HG02759 (cell line): Measurements from ENCODE around the gene CCNB1.
"Not testable (repeated sequence)": the region's sequence is repeated elsewhere in the genome, so short reads cannot be mapped to it uniquely, and the experiment has no call there.

ENCODE experiments used
- ATAC-seq: cut with Tn5 transposase; IDR thresholded peaks from one replicate; pipeline ENCODE4 v1.9.1; 2021; ENCODE audit warnings: mild to moderate bottlenecking, moderate library complexity; ENCODE audit not compliant: unreplicated experiment

The CCNB1 gene

DNA sequence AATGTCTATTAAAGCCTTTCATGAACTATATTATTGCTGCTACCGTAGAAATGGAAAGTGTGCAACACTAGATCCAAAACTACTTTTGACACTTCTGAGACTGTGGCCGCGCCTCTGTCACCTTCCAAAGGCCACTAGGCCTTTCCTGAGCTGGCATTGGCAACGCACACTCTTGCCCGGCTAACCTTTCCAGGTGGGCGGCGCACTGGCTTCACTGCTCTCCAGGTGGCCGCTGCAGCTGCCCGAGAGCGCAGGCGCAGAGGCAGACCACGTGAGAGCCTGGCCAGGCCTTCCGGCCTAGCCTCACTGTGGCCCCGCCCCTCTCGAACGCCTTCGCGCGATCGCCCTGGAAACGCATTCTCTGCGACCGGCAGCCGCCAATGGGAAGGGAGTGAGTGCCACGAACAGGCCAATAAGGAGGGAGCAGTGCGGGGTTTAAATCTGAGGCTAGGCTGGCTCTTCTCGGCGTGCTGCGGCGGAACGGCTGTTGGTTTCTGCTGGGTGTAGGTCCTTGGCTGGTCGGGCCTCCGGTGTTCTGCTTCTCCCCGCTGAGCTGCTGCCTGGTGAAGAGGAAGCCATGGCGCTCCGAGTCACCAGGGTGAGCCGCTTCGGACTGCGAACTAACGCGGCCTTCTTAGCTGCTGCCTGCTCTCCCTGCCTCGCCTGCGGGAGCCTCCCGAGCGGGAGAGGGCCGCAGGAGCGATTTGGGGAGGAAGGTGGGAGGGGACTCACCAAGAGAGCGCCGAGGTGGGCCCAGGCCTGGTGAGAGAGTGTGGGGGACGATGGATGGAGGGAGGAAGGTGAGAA, at the start of gene CCNB1:
CCNB1 (plus strand) TSS at position 465 of the 807 bp plus-strand sequence; CDS start at position 578, 113 bp downstream.
- ATAC-seq, result peak; percentile 99

DNA sequence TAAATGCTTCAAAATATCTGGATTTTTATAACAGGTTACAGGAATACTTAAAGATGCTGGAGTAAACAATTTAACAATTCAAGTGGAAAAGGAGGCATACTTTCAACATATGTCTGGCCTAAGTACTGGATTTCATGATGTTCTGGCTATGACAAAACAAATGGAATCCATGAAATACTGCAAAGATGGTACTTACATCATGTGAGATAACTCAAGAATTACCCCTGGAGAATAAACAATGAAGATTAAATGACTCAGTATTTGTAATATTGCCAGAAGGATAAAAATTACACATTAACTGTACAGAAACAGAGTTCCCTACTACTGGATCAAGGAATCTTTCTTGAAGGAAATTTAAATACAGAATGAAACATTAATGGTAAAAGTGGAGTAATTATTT, 37.5 kb upstream of the CCNB1 start:
- ATAC-seq, result no peak

DNA sequence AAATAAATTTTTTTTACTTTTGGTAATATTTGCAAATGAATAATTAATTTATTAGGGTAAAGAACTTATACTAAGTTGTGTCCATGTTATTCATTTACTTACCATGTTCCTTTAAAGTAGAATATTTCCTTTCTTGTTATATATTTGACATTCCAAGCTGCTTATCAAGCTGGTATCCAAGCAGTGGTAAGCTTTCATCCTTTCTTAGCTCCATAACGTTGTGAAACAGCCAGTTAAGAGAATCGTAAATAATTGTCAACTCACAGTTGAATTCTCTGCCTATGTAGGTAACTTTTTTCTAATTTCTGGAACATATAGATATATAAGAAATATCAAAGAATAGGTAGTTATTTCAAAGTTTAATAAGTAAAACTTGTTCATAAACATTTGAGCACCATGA, 36.7 kb upstream of the CCNB1 start:
- ATAC-seq, result no peak

DNA sequence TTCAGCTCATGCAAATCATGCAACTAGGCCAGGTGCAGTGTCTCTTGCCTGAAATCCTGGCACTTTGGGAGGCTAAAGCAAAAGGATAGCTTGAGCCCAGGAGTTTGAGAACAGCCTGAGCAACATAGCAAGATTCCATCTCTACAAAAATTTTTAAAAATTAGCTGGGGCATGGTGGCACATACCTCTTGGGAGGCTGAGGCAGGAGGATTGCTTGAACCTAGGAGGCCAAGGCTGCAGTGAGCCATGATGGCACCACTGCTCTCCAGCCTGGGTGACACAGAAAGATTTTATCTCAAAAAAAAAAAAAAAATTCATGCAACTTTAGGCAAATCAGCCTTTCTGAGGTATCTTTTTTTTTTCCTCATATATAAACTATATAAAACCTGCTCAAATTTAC, 35.6 kb upstream of the CCNB1 start:
- ATAC-seq, result no peak

DNA sequence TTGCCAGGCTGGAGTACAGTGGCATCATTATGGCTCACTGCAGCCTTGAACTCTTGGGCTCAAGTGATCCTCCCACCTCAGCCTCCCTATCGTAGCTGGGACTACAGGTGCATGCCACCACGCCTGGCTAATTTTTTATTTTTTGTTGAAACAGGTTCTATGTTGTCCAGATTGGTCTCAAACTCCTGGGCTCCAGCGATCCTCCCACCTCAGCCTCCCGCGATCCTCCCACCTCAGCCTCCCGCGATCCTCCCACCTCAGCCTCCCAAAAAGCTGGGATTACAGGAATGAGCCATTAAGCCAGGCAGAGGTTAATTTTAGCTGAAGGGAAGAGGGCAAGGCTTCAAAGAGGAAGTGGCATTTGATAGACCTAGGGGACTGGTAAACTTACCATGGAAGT, 32.8 kb upstream of the CCNB1 start:
- no peak for ATAC-seq

DNA sequence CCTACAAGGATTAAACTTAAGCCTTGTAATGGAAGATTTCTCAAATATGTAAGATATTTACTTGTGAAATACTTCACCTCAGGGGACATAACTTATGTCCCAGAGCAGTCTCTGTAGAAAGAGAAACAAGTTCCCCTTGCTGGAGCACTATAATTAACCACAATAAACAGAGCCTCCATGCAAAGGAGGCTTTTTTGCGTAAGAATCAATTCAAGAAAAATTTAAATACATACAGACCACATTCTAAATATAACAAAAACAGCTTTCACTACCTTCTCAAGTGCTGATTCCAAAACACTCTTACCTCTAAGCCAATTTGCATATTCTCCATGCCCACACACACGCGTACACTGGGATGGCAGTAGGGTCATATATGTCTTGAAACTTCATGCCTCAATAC, 30.7 kb upstream of the CCNB1 start:
- ATAC-seq, result peak; percentile 92

DNA sequence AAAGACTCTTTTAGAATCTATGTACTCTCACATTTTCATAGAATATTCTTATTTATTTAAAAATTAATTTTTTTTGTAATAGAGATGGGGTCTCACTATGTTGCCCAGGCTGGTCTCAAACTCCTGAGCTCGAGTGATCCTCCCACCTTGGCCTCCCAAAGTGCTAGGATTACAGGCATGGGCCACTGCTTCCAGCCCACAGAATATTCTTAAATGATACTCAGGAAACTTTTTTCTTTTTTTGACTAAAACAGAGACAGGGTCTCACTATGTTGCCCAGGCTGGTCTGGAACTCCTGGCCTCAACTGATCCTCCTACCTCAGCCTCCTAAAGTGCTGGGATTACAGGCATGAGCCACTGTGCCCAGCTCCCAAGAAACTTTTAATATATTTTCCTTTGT, 29.7 kb upstream of the CCNB1 start:
- ATAC-seq, result not testable (repeated sequence)

DNA sequence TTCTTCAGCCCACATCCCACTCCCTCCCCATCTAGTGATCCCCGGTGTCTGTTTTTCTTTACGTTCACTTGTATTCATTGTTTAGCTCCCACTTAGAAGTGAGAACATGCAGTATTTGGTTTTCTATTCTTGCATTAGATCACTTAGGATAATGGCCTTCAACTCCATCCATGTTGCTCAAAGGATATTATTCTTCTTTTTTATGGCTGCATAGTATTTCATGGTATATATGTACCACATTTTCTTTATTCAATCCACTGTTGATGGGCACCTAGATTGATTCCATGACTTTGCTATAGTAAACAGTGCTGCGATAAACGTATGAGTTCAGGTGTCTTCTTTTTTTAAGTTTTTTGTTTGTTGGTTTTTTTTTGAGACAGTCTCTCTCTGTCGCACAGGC, 29.1 kb upstream of the CCNB1 start:
- ATAC-seq, result no peak

DNA sequence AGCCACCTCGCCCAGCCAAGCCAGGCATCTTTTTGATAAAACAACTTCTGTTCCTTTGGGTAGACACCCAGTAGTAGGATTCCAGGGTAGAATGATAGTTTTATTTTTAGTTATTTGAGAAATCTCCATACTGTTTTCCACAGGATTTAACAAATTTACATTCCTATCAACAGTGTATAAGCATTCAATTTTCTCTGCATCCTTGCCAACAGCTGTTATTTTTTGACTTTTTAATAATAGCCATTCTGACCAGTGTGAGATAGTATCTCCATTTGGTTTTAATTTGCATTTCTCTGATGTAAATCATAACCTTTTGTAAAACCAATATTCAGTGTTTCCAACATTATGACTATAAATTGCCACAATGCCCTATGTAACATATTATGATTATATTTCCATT, 28.2 kb upstream of the CCNB1 start:
- ATAC-seq, result no peak

DNA sequence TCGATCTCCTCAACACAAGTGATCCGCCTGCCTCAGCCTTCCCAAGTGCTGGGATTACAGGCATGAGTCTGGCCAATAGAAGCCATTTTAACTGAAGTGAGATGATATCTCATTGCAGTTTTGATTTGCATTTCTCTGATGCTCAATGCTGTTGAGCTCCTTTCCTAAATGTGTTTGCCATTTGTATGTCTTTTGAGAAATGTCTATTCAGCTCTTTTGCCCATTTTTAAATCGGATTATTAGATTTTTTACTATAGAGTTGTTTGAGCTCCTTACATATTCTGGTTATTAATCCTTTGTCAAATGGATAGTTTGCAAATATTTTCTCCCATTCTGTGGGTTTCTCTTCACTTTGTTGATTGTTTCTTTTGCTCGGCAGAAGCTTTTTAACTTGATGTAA, 26.7 kb upstream of the CCNB1 start:
- ATAC-seq, result not testable (repeated sequence)

DNA sequence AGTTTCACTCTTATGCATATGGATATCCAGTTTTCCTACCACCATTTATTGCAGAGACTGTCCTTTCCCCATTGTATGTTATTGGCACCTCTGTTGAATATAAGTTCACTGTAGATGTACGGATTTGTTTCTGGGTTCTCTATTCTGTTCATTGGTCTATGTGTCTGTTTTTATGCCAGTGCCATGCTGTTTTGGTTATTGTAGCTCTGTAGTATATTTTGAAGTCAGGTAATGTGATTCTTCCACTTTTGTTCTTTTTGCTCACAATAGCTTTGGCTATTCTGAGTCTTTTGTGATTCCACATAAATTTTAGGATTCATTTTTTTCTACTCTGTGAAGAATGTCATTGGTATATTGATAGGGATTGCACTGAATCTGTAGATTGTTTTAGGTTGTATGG, 26.1 kb upstream of the CCNB1 start:
- no peak for ATAC-seq

DNA sequence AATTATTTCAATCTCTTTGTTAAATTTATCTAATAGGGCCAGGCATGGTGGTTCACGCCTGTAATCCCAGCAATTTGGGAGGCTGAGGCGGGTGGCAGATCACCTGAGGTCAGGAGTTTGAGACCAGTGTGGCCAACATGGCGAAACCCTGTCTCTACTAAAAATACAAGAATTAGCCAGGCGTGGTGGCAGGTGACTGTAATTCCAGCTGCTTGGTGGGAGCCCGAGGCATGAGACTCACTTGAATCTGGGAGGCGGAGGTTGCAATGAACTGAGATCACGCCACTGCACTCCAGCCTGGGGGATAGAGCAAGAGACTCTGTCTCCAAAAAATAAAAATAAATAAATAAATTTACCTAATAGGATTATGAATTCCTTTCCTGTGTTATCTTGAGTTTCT, 18.4 kb upstream of the CCNB1 start:
- ATAC-seq, result not testable (repeated sequence)

DNA sequence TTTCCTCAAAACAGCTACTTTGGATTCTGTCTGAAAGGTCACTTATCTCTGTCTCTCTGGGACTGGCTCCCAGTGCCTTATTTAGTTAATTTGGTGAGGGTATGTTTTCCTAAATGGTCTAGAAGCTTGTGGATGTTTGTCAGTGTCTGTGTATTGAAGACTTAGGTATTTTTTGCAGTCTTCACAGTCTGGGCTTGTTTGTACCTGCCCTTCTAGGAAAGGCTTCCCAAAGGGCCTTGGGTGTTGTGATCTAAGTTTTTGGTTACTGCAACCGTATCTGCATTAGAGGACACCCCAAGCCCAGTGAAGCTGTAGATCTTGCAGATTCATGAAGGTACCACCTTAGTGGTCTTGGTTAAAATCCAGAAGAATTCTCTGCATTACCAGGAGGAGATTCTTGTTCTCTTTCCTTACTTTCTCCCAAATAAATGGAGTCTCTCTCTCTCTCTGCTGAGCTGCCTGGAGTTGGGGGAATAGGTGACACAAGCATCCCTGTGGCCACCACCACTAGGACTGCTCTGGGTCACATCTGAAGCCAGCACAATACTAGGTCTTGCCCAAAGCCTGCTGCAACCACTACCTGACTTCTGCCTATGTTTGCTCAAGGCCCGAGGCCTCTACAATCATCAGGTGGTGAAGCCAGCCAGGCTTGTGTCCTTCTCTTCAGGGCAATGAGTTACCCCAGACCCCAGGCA, 17.8 kb upstream of the CCNB1 start:
- no peak for ATAC-seq

DNA sequence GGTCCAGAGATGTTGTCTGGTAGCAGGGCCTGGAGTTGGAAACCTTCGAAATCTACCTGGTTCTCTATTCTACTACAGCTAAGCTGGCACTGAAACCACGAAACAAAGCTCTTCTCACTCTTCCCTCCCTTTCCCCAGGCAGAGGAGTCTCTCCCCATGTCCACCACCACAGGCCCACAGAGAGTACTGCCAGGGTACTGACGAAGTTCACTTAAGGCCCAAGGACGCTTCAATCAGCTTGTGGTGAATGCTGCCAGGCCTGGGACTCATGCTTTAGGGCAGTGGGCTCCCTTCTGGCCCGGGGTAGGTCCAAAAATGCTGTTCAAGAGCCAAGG, 17.3 kb upstream of the CCNB1 start:
- no peak for ATAC-seq

DNA sequence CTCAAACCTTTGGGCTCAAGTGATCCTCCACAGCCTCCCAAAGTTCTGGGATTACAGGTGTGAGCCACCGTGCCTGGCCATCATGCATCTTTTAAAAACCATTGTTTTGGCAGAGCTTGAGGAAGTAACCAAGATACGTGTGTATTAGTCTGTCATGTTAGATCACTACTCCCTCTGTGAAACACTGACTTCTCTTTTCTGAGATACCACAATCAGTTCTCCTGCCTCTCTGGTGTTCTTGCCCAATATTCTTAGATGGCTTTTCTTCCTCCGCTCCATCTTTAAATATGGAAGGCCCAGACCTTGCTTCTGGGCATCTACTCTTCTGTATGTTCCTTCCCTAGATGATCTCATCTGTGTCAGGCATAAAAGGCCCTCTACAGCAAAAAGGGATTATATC, 14.2 kb upstream of the CCNB1 start:
- ATAC-seq, result no peak

DNA sequence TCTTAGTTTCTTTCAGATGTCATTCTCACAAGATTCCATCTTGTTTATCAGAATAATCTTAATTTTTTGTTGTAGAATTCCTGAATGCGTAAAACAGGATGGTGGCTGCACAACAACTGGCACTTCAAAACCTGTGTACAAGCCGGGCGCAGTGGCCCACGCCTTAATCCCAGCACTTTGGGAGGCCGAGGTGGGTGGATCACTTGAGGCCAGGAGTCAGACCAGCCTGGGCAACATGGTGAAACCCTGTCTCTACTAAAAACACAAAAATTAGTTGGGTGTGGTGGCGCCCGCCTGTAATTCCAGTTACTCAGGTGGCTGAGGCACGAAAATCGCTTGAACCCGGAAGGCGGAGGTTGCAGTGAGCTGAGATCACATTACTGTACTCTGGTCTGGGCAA, 10.5 kb upstream of the CCNB1 start:
- ATAC-seq, result no peak

DNA sequence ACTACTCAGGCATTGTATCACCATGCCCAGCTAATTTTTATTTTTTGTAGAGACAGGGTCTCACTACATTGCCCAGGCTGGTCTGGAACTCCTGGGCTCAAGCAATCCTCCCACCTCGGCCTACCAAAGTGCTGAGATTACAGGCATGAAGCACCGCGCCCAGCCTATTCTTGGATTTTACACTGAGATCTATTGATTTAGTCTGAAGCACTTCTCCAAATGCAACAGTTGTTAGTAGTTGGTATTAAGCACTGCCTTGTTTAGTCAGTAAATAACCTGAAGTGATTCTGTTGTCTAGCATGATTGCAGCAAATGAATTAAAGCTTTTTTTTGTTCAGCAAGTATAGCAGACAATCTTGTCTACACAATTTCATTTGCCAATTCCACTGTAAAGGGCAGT, 8.9 kb upstream of the CCNB1 start:
- ATAC-seq, result no peak

DNA sequence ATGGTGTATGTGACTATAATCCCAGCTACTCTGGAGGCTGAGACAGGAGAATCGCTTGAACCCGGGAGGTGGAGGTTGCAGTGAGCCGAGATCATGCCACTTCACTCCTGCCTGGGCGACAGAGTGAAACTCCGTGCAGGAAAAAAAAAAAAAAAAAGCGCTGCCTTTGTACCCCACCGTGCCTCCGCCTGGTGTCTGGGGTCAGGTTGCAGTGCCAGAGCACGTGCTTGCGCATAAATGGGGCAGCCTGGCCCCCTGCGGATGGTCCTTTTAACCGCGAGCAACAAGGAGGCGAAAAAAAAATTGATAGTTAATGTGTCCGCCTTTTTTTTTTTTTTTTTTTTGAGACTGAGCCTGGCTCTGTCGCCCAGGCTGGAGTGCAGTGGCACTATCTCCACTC, 6.3 kb upstream of the CCNB1 start:
- no peak for ATAC-seq

DNA sequence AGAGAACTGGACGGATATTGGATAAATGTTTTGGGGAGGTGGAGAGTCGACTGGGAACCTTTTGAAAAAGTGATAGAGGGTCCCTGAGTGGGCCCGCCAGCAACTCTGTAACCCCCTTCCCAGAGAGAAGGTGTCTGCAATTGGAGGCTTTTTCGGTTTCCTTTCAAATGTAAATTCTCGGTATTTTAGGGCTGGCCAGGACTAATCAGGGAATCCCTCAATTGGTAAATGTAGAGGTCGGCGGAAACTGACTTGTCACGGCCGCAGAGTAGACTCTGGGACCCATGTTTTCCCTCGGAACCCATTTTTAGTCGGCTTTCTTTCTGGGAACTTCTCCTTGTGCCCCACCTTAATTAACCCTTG, 524 bp downstream of the CCNB1 start:
- no peak for ATAC-seq

DNA sequence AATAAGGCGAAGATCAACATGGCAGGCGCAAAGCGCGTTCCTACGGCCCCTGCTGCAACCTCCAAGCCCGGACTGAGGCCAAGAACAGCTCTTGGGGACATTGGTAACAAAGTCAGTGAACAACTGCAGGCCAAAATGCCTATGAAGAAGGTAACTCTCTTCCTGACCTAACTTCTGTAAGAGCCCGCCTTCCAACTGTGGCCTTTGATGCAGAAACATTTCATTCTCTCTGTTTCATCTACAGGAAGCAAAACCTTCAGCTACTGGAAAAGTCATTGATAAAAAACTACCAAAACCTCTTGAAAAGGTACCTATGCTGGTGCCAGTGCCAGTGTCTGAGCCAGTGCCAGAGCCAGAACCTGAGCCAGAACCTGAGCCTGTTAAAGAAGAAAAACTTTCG, 979 bp downstream of the CCNB1 start:
- ATAC-seq, result no peak

DNA sequence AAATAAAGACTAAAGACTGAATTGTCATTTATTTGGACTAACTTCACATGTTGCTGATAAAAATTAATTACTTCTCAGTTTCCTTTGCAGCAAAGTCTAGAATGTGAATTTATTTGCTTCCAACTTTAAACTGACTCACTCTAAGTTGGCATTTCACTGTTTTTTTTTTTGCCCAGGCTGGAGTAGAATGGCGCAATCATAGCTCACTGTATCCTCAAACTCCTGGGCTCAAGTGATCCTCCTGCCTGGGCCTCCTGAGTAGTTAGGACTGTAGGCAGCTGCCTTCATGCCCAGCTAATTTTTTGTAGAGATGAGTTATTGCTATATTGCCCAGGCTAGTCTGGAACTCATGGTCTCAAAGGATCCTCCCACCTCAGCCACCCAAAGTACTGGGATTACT, 3.5 kb downstream of the CCNB1 start:
- no peak for ATAC-seq

DNA sequence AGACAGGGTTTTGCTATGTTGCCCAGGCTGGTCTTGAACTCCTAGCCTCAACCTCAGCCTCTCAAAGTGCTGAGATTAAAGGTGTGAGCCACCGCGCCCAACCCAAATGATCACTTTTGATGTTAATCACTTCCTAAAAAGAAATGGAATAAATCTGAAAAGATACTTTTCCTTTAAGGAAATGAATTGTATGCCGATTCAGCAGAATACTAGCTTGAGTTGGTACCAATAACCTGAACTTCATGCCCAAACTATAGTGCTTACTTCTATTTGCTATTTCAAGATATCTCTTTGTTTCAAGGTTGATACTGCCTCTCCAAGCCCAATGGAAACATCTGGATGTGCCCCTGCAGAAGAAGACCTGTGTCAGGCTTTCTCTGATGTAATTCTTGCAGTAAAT, 4.0 kb downstream of the CCNB1 start:
- ATAC-seq, result no peak
